Endodermal cell (in vitro differentiated cells): Measurements from ENCODE around the gene BMPR1B. TPM values are rescaled to one million over a fixed set of nuclear protein-coding genes. Genes with fewer than 3 reads are reported as not detected.

Source experiments
- DNase-seq: peaks from one replicate; pipeline ENCODE4 v3.0.0-alpha.2; 2017
- H3K27ac ChIP-seq: 2 replicates; pipeline ENCODE4 v1.5.1; 2013; ENCODE audit warnings: mild to moderate bottlenecking, low read depth, low read length, moderate library complexity
- H3K27me3 ChIP-seq: 2 replicates; pipeline ENCODE4 v1.6.1; 2013; ENCODE audit warnings: mild to moderate bottlenecking, low read length, moderate library complexity; ENCODE audit not compliant: insufficient read depth, control insufficient read depth, poor library complexity, severe bottlenecking
- H3K36me3 ChIP-seq: 2 replicates; pipeline ENCODE4 v1.7.0; 2013; ENCODE audit warnings: mild to moderate bottlenecking, low read length, moderate library complexity; ENCODE audit not compliant: control insufficient read depth, insufficient read depth
- H3K4me1 ChIP-seq: one replicate; pipeline ENCODE4 v1.7.0; 2013; ENCODE audit warnings: low read length; ENCODE audit not compliant: control insufficient read depth, insufficient read depth
- H3K4me3 ChIP-seq: 2 replicates; pipeline ENCODE4 v1.5.1; 2013; ENCODE audit warnings: mild to moderate bottlenecking, low read length, moderate library complexity
- H3K9ac ChIP-seq: 2 replicates; pipeline ENCODE4 v1.6.1; 2013; ENCODE audit warnings: mild to moderate bottlenecking, low read length, moderate library complexity; ENCODE audit not compliant: poor library complexity, severe bottlenecking; ENCODE audit errors: extremely low read depth
- H3K9me3 ChIP-seq: 2 replicates; pipeline ENCODE4 v1.6.1; 2013; ENCODE audit warnings: mild to moderate bottlenecking, low read length, moderate library complexity; ENCODE audit not compliant: control insufficient read depth
- H3K27ac Mint-ChIP-seq: 2 replicates; pipeline ENCODE4 v1.8.0; 2020; ENCODE audit warnings: mixed read lengths
- H3K27me3 Mint-ChIP-seq: 2 replicates; pipeline ENCODE4 v1.8.0; 2021; ENCODE audit warnings: mild to moderate bottlenecking, mixed read lengths; ENCODE audit not compliant: insufficient read depth
- H3K36me3 Mint-ChIP-seq: 2 replicates; pipeline ENCODE4 v1.8.0; 2020; ENCODE audit warnings: low read depth, mixed read lengths
- H3K4me1 Mint-ChIP-seq: 2 replicates; pipeline ENCODE4 v1.8.0; 2020; ENCODE audit warnings: mixed read lengths
- H3K4me3 Mint-ChIP-seq: 2 replicates; pipeline ENCODE4 v1.8.0; 2020; ENCODE audit warnings: mild to moderate bottlenecking, moderate library complexity, mixed read lengths
- H3K9me3 Mint-ChIP-seq: 2 replicates; pipeline ENCODE4 v1.8.0; 2020; ENCODE audit warnings: mild to moderate bottlenecking, mixed read lengths
- CTCF ChIP-seq: fragments of 200-600 bp; sonication (generic); conservative IDR thresholded peaks from 2 replicates; pipeline ENCODE4 v1.5.0; 2021; ENCODE audit warnings: antibody characterized with exemption, mild to moderate bottlenecking
- WGBS, 2 experiments: methylation state at CpG; one replicate each; pipeline versions ENCODE4 v1.1.5 to v1.1.7; 2013; ENCODE audit warnings: missing lambda C conversion rate in 2 of 2, mixed read lengths in 1 of 2; ENCODE audit not compliant: insufficient coverage in 1 of 2, insufficient read length in 1 of 2; 5-methylcytosine and 5-hydroxymethylcytosine counted together
- total RNA-seq, 2 donors: library from RNA; stranded (reverse); fragmentation: NEBNext Ultra II Directional in 1 of 2; extraction: Animal tissue kit (Norgen Biotek cat#: 25700) in 1 of 2; gene quantifications; 2 replicates in 1 of 2; 3 replicates in 1 of 2; pipeline ENCODE4 v1.2.1, GENCODE V29; 2021

Gene BMPR1B
- total RNA-seq, 2 donors from 2014 or later, result 2.8 to 3.6 TPM

GRCh38 chr4:95093460-95093859 lies 335.7 kb downstream of the BMPR1B start:
- H3K4me1 ChIP-seq, result no peaks in the 10 kb centered on the region
- peaks cover 2% of the 10 kb centered on the region for H3K4me1 Mint-ChIP-seq
- H3K9me3 ChIP-seq, result no peaks in the 10 kb centered on the region
- H3K4me3 Mint-ChIP-seq, result no peak overlapping the region
- no peak overlapping the region for H3K4me3 ChIP-seq
- H3K27me3 ChIP-seq, result no peaks in the 10 kb centered on the region
- no peak overlapping the region for H3K27ac Mint-ChIP-seq
- H3K9ac ChIP-seq, result no peak overlapping the region
- no peaks in the 10 kb centered on the region for H3K36me3 Mint-ChIP-seq
- H3K27ac ChIP-seq, result no peak overlapping the region
- no peaks in the 10 kb centered on the region for H3K9me3 Mint-ChIP-seq
- 100% methylated on average over 2 of the region's 2 CpGs; no CpG with 5 or more reads in 1 of the 2 experiments for WGBS, 2 experiments
- no peak for TF ChIP-seq CTCF
- no peaks in the 10 kb centered on the region for H3K27me3 Mint-ChIP-seq
- DNase-seq, result no peak
- no peaks in the 10 kb centered on the region for H3K36me3 ChIP-seq

GRCh38 chr4:95093936-95094929 lies 336.5 kb downstream of the BMPR1B start:
- Mint-ChIP-seq H3K27me3 (peaks cover 2% of the 10 kb centered on the region), H3K4me1 (peaks cover 2% of the 10 kb centered on the region), H3K27ac (no peak overlapping the region), H3K4me3 (no peak overlapping the region), H3K9me3 (no peaks in the 10 kb centered on the region), H3K36me3 (no peaks in the 10 kb centered on the region)
- Histone ChIP-seq H3K4me3 (no peak overlapping the region), H3K4me1 (no peaks in the 10 kb centered on the region), H3K27me3 (no peaks in the 10 kb centered on the region), H3K36me3 (no peaks in the 10 kb centered on the region), H3K9ac (no peak overlapping the region), H3K27ac (no peak overlapping the region), H3K9me3 (no peaks in the 10 kb centered on the region)
- TF ChIP-seq CTCF, result no peak
- DNase-seq, result no peak
- 80 to 83% methylated on average over 6 to 8 of the region's 8 CpGs for WGBS, 2 experiments

- H3K4me3 ChIP-seq, result no peak overlapping the region
- H3K36me3 ChIP-seq, result no peaks in the 10 kb centered on the region
- Mint-ChIP-seq H3K27ac (no peak overlapping the region), H3K36me3 (no peaks in the 10 kb centered on the region), H3K9me3 (no peaks in the 10 kb centered on the region), H3K4me1 (peaks cover 2% of the 10 kb centered on the region), H3K27me3 (peaks cover 2% of the 10 kb centered on the region), H3K4me3 (no peak overlapping the region)
- no peaks in the 10 kb centered on the region for H3K4me1 ChIP-seq
- H3K27me3 ChIP-seq, result no peaks in the 10 kb centered on the region
- no peak overlapping the region for H3K9ac ChIP-seq
- no peak overlapping the region for H3K27ac ChIP-seq
- peak; percentile 88 for TF ChIP-seq CTCF
- no peak for DNase-seq
- no peaks in the 10 kb centered on the region for H3K9me3 ChIP-seq
- WGBS, 2 experiments, result 67 to 80% methylated on average over 1 of the region's 1 CpG
Measured at GRCh38 chr4:95095348-95095974, 337.7 kb downstream of the BMPR1B start.
